ENCODE results near the gene E2F8.

DNA sequence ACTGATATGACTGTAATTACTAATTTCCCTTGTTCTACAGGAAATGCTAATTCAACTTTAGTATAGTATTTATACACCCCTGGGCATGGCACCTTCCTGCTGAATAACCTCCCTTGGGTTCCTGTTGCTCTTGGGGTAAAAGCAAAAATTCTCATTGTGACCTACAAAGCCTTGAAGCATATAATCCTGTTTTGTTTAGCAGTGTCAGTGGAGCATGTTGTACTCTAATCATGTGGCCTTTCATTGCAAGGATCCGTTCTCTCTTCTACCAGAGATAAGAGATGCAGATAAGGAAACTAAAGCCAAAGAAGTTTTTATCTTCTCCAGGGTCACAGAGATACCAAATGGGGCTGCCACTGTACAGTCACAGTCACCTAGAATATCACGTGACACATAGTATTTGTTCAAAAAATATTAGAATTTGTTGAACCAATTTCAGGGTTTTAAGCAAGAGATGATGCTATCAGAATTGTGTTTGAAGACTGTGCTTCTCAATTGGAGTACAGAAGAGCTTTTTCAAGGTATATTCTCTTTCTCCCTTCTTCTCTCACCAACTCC is 64.0 kb downstream of the E2F8 start:
- TF ChIP-seq, protein P1, sequence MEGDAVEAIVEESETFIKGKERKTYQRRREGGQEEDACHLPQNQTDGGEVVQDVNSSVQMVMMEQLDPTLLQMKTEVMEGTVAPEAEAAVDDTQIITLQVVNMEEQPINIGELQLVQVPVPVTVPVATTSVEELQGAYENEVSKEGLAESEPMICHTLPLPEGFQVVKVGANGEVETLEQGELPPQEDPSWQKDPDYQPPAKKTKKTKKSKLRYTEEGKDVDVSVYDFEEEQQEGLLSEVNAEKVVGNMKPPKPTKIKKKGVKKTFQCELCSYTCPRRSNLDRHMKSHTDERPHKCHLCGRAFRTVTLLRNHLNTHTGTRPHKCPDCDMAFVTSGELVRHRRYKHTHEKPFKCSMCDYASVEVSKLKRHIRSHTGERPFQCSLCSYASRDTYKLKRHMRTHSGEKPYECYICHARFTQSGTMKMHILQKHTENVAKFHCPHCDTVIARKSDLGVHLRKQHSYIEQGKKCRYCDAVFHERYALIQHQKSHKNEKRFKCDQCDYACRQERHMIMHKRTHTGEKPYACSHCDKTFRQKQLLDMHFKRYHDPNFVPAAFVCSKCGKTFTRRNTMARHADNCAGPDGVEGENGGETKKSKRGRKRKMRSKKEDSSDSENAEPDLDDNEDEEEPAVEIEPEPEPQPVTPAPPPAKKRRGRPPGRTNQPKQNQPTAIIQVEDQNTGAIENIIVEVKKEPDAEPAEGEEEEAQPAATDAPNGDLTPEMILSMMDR (IDR thresholded peaks at IDR 0.05) = no peak
- TF ChIP-seq, protein P2, sequence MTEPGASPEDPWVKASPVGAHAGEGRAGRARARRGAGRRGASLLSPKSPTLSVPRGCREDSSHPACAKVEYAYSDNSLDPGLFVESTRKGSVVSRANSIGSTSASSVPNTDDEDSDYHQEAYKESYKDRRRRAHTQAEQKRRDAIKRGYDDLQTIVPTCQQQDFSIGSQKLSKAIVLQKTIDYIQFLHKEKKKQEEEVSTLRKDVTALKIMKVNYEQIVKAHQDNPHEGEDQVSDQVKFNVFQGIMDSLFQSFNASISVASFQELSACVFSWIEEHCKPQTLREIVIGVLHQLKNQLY (CRISPR knock-in tag; IDR thresholded peaks at IDR 0.05) = no peak
- TF ChIP-seq, protein P3, sequence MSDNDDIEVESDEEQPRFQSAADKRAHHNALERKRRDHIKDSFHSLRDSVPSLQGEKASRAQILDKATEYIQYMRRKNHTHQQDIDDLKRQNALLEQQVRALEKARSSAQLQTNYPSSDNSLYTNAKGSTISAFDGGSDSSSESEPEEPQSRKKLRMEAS (CRISPR knock-in tag; IDR thresholded peaks at IDR 0.05) = no peak
- no peak for TF ChIP-seq RORB (CRISPR knock-in tag; IDR thresholded peaks at IDR 0.05)
- TF ChIP-seq, protein P4, sequence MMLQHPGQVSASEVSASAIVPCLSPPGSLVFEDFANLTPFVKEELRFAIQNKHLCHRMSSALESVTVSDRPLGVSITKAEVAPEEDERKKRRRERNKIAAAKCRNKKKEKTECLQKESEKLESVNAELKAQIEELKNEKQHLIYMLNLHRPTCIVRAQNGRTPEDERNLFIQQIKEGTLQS (CRISPR knock-in tag; conservative IDR thresholded peaks at IDR 0.05) = no peak
- TF ChIP-seq NFE2L1 (CRISPR knock-in tag; IDR thresholded peaks at IDR 0.05) = no peak
- TF ChIP-seq NFYB (CRISPR knock-in tag; conservative IDR thresholded peaks at IDR 0.05; ENCODE audit: low read depth) = no peak
- TF ChIP-seq, protein P5, sequence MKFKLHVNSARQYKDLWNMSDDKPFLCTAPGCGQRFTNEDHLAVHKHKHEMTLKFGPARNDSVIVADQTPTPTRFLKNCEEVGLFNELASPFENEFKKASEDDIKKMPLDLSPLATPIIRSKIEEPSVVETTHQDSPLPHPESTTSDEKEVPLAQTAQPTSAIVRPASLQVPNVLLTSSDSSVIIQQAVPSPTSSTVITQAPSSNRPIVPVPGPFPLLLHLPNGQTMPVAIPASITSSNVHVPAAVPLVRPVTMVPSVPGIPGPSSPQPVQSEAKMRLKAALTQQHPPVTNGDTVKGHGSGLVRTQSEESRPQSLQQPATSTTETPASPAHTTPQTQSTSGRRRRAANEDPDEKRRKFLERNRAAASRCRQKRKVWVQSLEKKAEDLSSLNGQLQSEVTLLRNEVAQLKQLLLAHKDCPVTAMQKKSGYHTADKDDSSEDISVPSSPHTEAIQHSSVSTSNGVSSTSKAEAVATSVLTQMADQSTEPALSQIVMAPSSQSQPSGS (CRISPR knock-in tag; IDR thresholded peaks at IDR 0.05; ENCODE audit: borderline replicate concordance, low read depth) = no peak
- TF ChIP-seq, protein P6, sequence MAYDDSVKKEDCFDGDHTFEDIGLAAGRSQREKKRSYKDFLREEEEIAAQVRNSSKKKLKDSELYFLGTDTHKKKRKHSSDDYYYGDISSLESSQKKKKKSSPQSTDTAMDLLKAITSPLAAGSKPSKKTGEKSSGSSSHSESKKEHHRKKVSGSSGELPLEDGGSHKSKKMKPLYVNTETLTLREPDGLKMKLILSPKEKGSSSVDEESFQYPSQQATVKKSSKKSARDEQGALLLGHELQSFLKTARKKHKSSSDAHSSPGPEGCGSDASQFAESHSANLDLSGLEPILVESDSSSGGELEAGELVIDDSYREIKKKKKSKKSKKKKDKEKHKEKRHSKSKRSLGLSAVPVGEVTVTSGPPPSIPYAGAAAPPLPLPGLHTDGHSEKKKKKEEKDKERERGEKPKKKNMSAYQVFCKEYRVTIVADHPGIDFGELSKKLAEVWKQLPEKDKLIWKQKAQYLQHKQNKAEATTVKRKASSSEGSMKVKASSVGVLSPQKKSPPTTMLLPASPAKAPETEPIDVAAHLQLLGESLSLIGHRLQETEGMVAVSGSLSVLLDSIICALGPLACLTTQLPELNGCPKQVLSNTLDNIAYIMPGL (CRISPR knock-in tag; IDR thresholded peaks at IDR 0.05) = no peak
